HG03457 (cell line): ENCODE measurements around the gene AGTRAP.

Source experiments
- ATAC-seq: cut with Tn5 transposase; IDR thresholded peaks from one replicate; pipeline ENCODE4 v1.9.1; 2021; ENCODE audit warnings: moderate number of reproducible peaks; ENCODE audit not compliant: unreplicated experiment

Gene AGTRAP

DNA sequence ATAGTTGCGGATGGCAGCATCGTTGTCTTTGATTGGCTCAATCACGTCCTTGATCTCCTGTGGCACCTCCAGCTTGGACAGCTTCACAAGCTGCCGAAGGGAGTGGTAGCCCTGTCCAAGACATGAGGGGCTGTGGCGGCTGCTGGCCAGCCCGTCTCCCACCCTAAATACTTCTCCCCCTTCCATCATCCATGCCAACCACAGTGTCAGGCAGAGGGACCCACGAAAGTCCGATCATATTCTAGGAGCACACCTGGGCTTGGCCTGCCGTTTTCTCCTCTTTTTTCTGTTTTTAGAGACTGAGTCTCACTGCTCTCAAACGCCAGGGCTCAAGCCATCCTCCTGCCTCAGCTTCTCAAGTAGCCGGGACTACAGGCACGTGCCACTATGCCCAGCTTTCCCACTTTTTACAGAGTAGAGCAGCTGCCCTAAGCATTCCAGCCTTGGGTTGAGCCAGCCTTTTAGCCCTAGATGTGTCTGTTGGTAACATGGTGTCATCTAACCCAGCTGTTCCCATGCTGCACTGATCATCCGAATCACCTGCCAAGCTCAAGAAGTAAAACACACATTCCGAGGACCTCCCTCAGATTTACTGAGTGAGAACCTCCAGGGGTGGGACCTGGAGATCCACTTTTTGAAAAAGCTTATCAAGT, 59.4 kb downstream of the AGTRAP start:
- ATAC-seq: no peak

DNA sequence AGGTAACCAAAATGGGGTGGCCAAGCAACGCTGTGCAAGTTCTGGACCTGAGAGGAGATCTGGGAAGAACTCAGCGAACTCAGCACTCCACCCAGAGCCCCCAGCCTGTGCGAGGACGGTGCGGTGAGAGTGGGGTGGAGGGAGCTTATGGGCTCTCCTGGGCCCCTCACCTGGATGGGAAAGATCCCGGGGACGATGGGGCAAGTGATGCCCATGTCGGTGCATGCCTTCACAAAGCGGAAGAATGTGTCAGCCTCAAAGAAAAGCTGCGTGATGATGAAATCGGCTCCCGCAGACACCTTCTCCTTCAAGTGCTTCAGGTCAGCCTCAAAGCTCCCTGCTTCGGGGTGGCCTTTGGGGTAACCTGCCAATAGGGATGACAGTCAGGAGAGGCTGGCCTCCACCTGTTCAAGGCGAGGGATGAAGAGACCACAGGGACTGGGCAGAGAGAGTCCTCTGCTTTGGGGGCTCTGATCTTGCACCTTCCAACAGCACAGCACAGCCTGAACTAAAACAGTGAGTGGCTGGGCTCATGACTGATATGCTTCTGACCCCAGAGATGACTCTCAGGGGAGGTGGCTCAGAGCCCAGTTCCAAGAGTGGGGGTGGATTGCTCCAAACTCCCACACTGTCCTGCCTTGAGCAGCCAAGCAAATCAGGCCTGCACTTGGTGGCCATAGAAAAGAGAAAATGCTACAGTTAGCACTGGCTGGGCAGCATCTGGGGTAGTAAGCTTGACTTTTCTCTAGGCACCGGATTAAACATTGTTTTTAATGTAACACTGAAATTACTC, 60.3 kb downstream of the AGTRAP start:
- ATAC-seq: no peak

DNA sequence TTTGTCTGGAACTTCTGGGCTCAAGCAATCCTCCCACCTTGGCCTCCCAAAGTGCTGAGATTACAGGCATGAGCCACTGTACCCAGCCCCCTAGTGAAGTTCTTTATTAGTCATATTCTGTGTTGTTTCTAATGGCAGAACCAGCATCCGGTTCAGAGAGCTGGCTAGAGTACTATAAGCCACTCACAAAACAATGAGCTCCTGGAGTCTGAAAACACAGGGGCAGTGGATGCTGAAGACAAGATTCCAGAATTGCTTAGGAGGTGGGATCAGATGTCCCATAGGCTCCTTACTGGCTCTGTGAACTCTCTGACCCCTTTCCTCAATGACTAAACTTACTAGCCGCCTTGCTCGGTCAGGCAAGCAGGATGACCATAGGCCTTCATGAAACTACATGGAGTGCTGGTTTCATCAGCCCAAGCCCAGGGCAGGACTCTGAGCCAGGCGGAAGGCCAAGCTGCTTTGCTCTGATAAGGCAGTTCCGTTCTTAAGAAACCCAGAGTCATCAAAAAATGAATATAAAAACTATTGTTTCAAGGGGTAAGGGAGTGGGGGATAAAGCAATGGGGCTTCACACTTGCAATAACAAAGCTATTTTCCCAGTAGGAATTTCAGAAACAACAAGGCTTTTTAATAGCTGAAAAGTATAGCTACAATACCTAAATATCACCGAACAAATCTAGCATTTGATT, 61.7 kb downstream of the AGTRAP start:
- no peak for ATAC-seq

DNA sequence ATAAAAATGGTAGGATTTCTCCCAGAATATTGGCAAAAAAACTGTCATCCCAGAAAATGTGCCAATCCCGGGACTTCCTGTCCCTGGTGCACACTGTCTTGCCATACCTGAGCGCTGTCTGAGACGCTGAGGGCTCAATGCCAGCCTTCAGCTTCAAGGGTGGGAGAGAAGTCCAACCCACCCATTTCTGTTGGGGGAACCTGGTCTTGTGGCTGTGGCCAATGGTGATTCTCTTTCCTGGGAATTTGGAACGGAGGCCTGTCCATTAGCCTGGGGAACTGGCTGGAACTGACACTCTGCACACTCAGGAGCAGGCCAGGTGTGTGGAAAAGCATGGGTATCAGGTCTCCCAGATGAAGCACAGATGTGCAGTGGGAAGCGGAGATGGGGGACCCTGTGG, 63.2 kb downstream of the AGTRAP start:
- no peak for ATAC-seq

DNA sequence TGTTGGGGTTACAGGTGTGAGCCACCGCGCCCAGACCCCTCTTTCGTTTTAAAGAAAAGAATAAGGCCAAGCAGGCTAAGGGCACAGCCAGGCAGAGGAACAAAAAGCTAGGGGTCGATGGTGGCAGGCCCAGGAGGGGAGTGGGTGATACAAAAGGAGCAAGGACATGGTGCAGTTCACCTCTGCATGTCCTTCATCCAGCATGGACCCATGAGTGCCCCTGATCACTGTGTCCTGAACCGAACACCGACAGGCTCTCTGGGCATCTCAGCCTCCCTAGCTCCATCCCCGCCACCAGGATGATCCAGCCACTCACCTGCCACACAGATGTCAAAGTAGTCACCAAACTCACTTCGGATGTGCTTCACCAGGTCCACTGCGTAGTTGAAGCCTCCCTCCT, 64.0 kb downstream of the AGTRAP start:
- ATAC-seq: no peak

DNA sequence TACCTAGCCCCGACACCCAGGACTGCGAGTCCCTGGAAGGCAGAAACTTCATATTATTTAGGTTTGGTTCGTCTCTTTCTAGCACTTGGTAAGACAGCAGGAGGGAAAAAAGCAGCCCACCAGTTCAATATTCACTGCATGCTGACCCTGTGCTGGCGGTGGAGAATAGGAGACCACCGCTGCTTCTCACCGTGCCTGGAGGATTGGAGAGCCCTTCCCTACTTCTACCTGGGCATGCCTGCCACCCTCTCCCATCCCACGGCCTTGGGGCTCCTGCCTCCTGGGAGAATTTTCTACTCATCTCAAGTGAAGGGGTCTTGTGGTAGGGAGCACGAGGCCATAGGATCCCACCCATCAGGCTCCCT, 64.4 kb downstream of the AGTRAP start:
- ATAC-seq: no peak
